Measurements from ENCODE around the gene ANO6.
"Not testable (repeated sequence)": the region's sequence is repeated elsewhere in the genome, so short reads cannot be mapped to it uniquely, and the experiment has no call there.

The ANO6 gene

GRCh38 chr12:45243963-45244362, 28.1 kb downstream of the ANO6 start:
- no peak for DNase-seq (ENCODE audit: low spot score)

GRCh38 chr12:45244561-45245343, 28.9 kb downstream of the ANO6 start:
- DNase-seq (ENCODE audit: low spot score), result no peak

GRCh38 chr12:45246236-45246635, 30.3 kb downstream of the ANO6 start:
- DNase-seq (ENCODE audit: low spot score), result no peak

- DNase-seq (ENCODE audit: low spot score), result no peak
These were observed 31.7 kb downstream of the ANO6 start for GRCh38 chr12:45247589-45247988.

- no peak for DNase-seq (ENCODE audit: low spot score)
These were observed 32.2 kb downstream of the ANO6 start for GRCh38 chr12:45248095-45248494.

GRCh38 chr12:45254254-45254653, 38.4 kb downstream of the ANO6 start:
- DNase-seq (ENCODE audit: low spot score), result no peak

GRCh38 chr12:45256721-45257120, 40.8 kb downstream of the ANO6 start:
- no peak for DNase-seq (ENCODE audit: low spot score)

GRCh38 chr12:45257185-45257930, 41.5 kb downstream of the ANO6 start:
- no peak for DNase-seq (ENCODE audit: low spot score)

- no peak for DNase-seq (ENCODE audit: low spot score)
These were observed 43.8 kb downstream of the ANO6 start for GRCh38 chr12:45259675-45260074.

- DNase-seq (ENCODE audit: low spot score), result peak; percentile 43
These were observed 44.4 kb downstream of the ANO6 start for GRCh38 chr12:45260104-45260815.

- no peak for DNase-seq (ENCODE audit: low spot score)
These were observed 45.0 kb downstream of the ANO6 start for GRCh38 chr12:45260854-45261253.

- DNase-seq (ENCODE audit: low spot score), result not testable (repeated sequence)
These were observed 46.3 kb downstream of the ANO6 start for GRCh38 chr12:45262185-45262584.

GRCh38 chr12:45263587-45263986, 47.7 kb downstream of the ANO6 start:
- no peak for DNase-seq (ENCODE audit: low spot score)

- DNase-seq (ENCODE audit: low spot score), result no peak
These were observed 52.9 kb downstream of the ANO6 start for GRCh38 chr12:45268672-45269411.

- DNase-seq (ENCODE audit: low spot score), result no peak
These were observed 53.5 kb downstream of the ANO6 start for GRCh38 chr12:45269412-45269751.

GRCh38 chr12:45270951-45271350, 55.1 kb downstream of the ANO6 start:
- no peak for DNase-seq (ENCODE audit: low spot score)

GRCh38 chr12:45273717-45274271, 57.9 kb downstream of the ANO6 start:
- DNase-seq (ENCODE audit: low spot score), result no peak

GRCh38 chr12:45276154-45276755, 60.4 kb downstream of the ANO6 start:
- DNase-seq (ENCODE audit: low spot score), result no peak

- no peak for DNase-seq (ENCODE audit: low spot score)
These were observed 62.6 kb downstream of the ANO6 start for GRCh38 chr12:45278447-45278846.

GRCh38 chr12:45279931-45280830, 64.3 kb downstream of the ANO6 start:
- no peak for DNase-seq (ENCODE audit: low spot score)

Measured in HuH-7 (cell line).